WTC11 (cell line): ENCODE measurements around the gene CAMTA1. TPM values are rescaled to one million over a fixed set of nuclear protein-coding genes. Genes with fewer than 3 reads are reported as not detected.

Source experiments
- ATAC-seq: fragments of 200-7000 bp; cut with Tn5 transposase; 2 replicates; pipeline ENCODE4 v1.10.0; 2021; ENCODE audit warnings: mild to moderate bottlenecking, moderate library complexity
- CTCF ChIA-PET: fragments of 300-600 bp; sonication (Branson Sonifier 250); formaldehyde crosslinking; loops from one replicate; lab custom pipeline; 2021; ENCODE audit warnings: antibody characterized with exemption; lab: Charles Lee
- POLR2A ChIA-PET: fragments of 350-600 bp; sonication (Branson Sonifier 250); formaldehyde crosslinking; loops from one replicate; lab custom pipeline; 2021; ENCODE audit warnings: antibody characterized with exemption; lab: Charles Lee
- DNase-seq: peaks from one replicate; pipeline ENCODE4 v3.0.0; 2021; ENCODE audit warnings: low spot score
- H3K27ac Mint-ChIP-seq: 2 replicates; pipeline ENCODE4 v1.8.0; 2021; ENCODE audit warnings: mixed read lengths
- H3K27me3 Mint-ChIP-seq: 2 replicates; pipeline ENCODE4 v1.8.0; 2021; ENCODE audit warnings: low read depth, mild to moderate bottlenecking, moderate library complexity, mixed read lengths
- H3K36me3 Mint-ChIP-seq: 2 replicates; pipeline ENCODE4 v1.8.0; 2021; ENCODE audit warnings: mixed read lengths
- H3K4me1 Mint-ChIP-seq: 2 replicates; pipeline ENCODE4 v1.8.0; 2022; ENCODE audit warnings: mixed read lengths
- H3K4me3 Mint-ChIP-seq: 2 replicates; pipeline ENCODE4 v1.8.0; 2021; ENCODE audit warnings: mild to moderate bottlenecking, moderate library complexity, mixed read lengths
- H3K9me3 Mint-ChIP-seq: 2 replicates; pipeline ENCODE4 v1.8.0; 2021; ENCODE audit warnings: mixed read lengths
- ETV6 ChIP-seq: sonication (generic); formaldehyde crosslinking; IDR thresholded peaks from 2 replicates; pipeline ENCODE4 v1.8.1; 2022; ENCODE audit warnings: mild to moderate bottlenecking, missing genetic modification reagents
- JAZF1 ChIP-seq: fragments of 250-450 bp; sonication (Bioruptor Pico); IDR thresholded peaks from 2 replicates; pipeline ENCODE4 v1.9.0; 2021; ENCODE audit warnings: moderate library complexity, mild to moderate bottlenecking, inconsistent platforms
- MXD4 ChIP-seq: fragments of 250-450 bp; sonication (Bioruptor Pico); IDR thresholded peaks from 2 replicates; pipeline ENCODE4 v1.8.0; 2021; ENCODE audit warnings: mild to moderate bottlenecking, moderate library complexity, borderline replicate concordance
- OVOL2 ChIP-seq: fragments of 250-450 bp; sonication (Bioruptor Pico); IDR thresholded peaks from 2 replicates; pipeline ENCODE4 v1.9.0; 2021; ENCODE audit warnings: mild to moderate bottlenecking, borderline replicate concordance
- SMAD3 ChIP-seq: sonication (generic); formaldehyde crosslinking; IDR thresholded peaks from 2 replicates; pipeline ENCODE4 v1.8.0; 2022; ENCODE audit warnings: missing genetic modification reagents, mild to moderate bottlenecking, borderline replicate concordance
- SMAD4 ChIP-seq: sonication (generic); formaldehyde crosslinking; IDR thresholded peaks from 2 replicates; pipeline ENCODE4 v1.8.0; 2022; ENCODE audit warnings: mild to moderate bottlenecking, missing genetic modification reagents
- TP53 ChIP-seq: sonication (generic); formaldehyde crosslinking; IDR thresholded peaks from 2 replicates; pipeline ENCODE4 v1.8.1; 2023; ENCODE audit warnings: mild to moderate bottlenecking, missing genetic modification reagents
- ZBTB21 ChIP-seq: sonication (generic); formaldehyde crosslinking; IDR thresholded peaks from 2 replicates; pipeline ENCODE4 v1.8.1; 2023; ENCODE audit warnings: mild to moderate bottlenecking, missing genetic modification reagents, borderline replicate concordance
- ZNF121 ChIP-seq: sonication (generic); formaldehyde crosslinking; IDR thresholded peaks from 2 replicates; pipeline ENCODE4 v1.8.0; 2023; ENCODE audit warnings: missing genetic modification reagents
- ZNF219 ChIP-seq: sonication (generic); formaldehyde crosslinking; IDR thresholded peaks from 2 replicates; pipeline ENCODE4 v1.8.0; 2023; ENCODE audit warnings: missing genetic modification reagents, mild to moderate bottlenecking, borderline replicate concordance
- ZNF232 ChIP-seq: sonication (generic); formaldehyde crosslinking; IDR thresholded peaks from 2 replicates; pipeline ENCODE4 v1.8.0; 2022; ENCODE audit warnings: mild to moderate bottlenecking, missing genetic modification reagents
- ZNF671 ChIP-seq: fragments of 250-450 bp; sonication (Bioruptor Pico); IDR thresholded peaks from 2 replicates; pipeline ENCODE4 v1.8.0; 2021; ENCODE audit warnings: mild to moderate bottlenecking
- total RNA-seq: library from RNA; stranded (reverse); gene quantifications from 3 replicates; pipeline ENCODE4 v1.2.3, GENCODE V29; 2021
- TF ChIP-seq, protein P1 (sequence below): fragments of 200-600 bp; IDR thresholded peaks from 2 replicates; pipeline ENCODE4 v1.8.0; 2022; ENCODE audit warnings: antibody characterized with exemption
- TF ChIP-seq, protein P2 (sequence below): fragments of 250-450 bp; sonication (Bioruptor Pico); IDR thresholded peaks from 2 replicates; pipeline ENCODE4 v1.9.0; 2021; ENCODE audit warnings: mild to moderate bottlenecking, borderline replicate concordance
- TF ChIP-seq, protein P3 (sequence below): sonication (generic); formaldehyde crosslinking; IDR thresholded peaks from 2 replicates; pipeline ENCODE4 v1.8.0; 2023; ENCODE audit warnings: missing genetic modification reagents
- TF ChIP-seq, protein P4 (sequence below): sonication (generic); formaldehyde crosslinking; IDR thresholded peaks from 2 replicates; pipeline ENCODE4 v1.8.0; 2023; ENCODE audit warnings: missing genetic modification reagents, mild to moderate bottlenecking, borderline replicate concordance
- TF ChIP-seq, protein P5 (sequence below): sonication (generic); formaldehyde crosslinking; IDR thresholded peaks from 2 replicates; pipeline ENCODE4 v1.8.0; 2022; ENCODE audit warnings: mild to moderate bottlenecking, missing genetic modification reagents
- TF ChIP-seq, protein P6 (sequence below): fragments of 250-450 bp; sonication (Bioruptor Pico); conservative IDR thresholded peaks from 2 replicates; pipeline ENCODE4 v1.9.0; 2021; ENCODE audit warnings: mild to moderate bottlenecking
- TF ChIP-seq, protein P7 (sequence below): sonication (generic); formaldehyde crosslinking; IDR thresholded peaks from 2 replicates; pipeline ENCODE4 v1.8.1; 2023; ENCODE audit warnings: mild to moderate bottlenecking, missing genetic modification reagents

Gene CAMTA1
- total RNA-seq, 1 experiment from 2014 or later: 86.4 TPM

DNA sequence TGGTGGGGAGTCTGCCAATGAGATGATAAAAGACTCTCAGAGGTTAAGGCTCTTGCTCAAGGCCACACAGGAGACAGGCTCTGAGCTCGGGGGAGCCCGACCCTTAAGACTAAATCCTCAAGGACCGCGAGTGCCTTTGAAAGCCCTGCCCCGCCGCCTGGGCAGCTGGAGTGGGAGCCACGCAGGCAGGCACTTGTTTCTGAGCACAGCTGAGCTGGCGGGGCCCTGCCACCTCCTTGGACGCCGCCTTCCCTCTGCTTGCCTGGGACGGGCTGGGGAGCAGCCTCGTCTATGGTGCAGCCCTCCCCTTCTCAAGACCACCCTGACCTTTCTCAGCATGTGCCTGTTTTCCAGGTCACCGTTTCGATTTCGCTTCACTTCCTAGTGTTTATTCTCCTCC is 169.3 kb downstream of the CAMTA1 start (continued):
- no peak for TF ChIP-seq MXD4 (CRISPR knock-in tag)
- TF ChIP-seq, all 79 proteins: peak for 0

DNA sequence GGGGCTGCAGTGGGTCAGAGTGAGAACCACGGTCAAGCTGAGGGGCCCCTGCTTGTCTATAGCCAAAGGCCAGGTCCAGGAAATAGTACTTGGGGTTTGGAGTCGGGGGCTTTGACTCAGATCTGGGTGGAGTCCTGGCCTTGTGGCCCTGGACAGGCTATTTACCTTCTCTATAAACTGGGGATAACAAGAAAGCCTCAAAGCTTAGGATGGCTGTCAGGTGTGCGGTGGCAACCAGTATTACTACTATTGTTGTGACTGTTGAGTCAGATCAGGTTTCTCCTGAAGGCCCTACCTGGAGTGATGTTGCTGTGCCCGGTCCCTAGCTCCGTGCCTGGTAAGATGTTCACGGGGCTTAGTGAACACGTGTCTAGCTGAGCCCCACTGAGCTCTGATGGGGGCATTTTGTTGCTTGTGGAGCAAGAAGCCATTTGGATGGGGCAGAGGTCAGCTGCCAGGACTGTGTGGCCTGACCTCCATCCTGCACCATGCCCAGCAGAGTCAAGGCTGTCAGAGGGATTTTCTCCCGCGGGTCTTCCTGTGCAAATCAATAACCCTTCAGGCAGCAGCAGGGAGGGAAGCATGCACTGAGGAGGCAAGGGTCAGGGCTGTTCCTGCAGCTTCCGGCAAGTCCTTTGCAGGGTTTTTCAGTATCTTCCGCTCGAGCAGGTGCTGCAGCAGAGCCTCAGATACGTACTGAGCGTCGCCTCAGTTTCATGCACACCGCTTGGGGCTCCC is 170.3 kb downstream of the CAMTA1 start:
- POLR2A ChIA-PET: no interaction called here
- no peak for DNase-seq
- Mint-ChIP-seq H3K9me3 (peaks cover 5% of the 10 kb centered on the region), H3K27ac (no peak overlapping the region), H3K4me1 (peaks cover 37% of the 10 kb centered on the region), H3K27me3 (peaks cover 2% of the 10 kb centered on the region; the same call in 1 of the 2 replicates), H3K4me3 (no peak overlapping the region), H3K36me3 (no peaks in the 10 kb centered on the region)
- ATAC-seq: no peak
- TF ChIP-seq OVOL2 (CRISPR knock-in tag) (no peak), ZNF219 (CRISPR knock-in tag) (no peak), ZNF671 (no peak), SMAD3 (CRISPR knock-in tag) (no peak), ETV6 (no peak), JAZF1 (CRISPR knock-in tag) (no peak), SMAD4 (CRISPR knock-in tag) (no peak), TP53 (no peak), ZBTB21 (CRISPR knock-in tag) (no peak), ZNF121 (CRISPR knock-in tag) (no peak), ZNF232 (CRISPR knock-in tag) (no peak)
- TF ChIP-seq, protein P1, sequence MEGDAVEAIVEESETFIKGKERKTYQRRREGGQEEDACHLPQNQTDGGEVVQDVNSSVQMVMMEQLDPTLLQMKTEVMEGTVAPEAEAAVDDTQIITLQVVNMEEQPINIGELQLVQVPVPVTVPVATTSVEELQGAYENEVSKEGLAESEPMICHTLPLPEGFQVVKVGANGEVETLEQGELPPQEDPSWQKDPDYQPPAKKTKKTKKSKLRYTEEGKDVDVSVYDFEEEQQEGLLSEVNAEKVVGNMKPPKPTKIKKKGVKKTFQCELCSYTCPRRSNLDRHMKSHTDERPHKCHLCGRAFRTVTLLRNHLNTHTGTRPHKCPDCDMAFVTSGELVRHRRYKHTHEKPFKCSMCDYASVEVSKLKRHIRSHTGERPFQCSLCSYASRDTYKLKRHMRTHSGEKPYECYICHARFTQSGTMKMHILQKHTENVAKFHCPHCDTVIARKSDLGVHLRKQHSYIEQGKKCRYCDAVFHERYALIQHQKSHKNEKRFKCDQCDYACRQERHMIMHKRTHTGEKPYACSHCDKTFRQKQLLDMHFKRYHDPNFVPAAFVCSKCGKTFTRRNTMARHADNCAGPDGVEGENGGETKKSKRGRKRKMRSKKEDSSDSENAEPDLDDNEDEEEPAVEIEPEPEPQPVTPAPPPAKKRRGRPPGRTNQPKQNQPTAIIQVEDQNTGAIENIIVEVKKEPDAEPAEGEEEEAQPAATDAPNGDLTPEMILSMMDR: no peak
- TF ChIP-seq, protein P2, sequence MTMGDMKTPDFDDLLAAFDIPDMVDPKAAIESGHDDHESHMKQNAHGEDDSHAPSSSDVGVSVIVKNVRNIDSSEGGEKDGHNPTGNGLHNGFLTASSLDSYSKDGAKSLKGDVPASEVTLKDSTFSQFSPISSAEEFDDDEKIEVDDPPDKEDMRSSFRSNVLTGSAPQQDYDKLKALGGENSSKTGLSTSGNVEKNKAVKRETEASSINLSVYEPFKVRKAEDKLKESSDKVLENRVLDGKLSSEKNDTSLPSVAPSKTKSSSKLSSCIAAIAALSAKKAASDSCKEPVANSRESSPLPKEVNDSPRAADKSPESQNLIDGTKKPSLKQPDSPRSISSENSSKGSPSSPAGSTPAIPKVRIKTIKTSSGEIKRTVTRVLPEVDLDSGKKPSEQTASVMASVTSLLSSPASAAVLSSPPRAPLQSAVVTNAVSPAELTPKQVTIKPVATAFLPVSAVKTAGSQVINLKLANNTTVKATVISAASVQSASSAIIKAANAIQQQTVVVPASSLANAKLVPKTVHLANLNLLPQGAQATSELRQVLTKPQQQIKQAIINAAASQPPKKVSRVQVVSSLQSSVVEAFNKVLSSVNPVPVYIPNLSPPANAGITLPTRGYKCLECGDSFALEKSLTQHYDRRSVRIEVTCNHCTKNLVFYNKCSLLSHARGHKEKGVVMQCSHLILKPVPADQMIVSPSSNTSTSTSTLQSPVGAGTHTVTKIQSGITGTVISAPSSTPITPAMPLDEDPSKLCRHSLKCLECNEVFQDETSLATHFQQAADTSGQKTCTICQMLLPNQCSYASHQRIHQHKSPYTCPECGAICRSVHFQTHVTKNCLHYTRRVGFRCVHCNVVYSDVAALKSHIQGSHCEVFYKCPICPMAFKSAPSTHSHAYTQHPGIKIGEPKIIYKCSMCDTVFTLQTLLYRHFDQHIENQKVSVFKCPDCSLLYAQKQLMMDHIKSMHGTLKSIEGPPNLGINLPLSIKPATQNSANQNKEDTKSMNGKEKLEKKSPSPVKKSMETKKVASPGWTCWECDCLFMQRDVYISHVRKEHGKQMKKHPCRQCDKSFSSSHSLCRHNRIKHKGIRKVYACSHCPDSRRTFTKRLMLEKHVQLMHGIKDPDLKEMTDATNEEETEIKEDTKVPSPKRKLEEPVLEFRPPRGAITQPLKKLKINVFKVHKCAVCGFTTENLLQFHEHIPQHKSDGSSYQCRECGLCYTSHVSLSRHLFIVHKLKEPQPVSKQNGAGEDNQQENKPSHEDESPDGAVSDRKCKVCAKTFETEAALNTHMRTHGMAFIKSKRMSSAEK (CRISPR knock-in tag): no peak
- TF ChIP-seq, protein P3, sequence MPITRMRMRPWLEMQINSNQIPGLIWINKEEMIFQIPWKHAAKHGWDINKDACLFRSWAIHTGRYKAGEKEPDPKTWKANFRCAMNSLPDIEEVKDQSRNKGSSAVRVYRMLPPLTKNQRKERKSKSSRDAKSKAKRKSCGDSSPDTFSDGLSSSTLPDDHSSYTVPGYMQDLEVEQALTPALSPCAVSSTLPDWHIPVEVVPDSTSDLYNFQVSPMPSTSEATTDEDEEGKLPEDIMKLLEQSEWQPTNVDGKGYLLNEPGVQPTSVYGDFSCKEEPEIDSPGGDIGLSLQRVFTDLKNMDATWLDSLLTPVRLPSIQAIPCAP (CRISPR knock-in tag): no peak
- TF ChIP-seq, protein P4, sequence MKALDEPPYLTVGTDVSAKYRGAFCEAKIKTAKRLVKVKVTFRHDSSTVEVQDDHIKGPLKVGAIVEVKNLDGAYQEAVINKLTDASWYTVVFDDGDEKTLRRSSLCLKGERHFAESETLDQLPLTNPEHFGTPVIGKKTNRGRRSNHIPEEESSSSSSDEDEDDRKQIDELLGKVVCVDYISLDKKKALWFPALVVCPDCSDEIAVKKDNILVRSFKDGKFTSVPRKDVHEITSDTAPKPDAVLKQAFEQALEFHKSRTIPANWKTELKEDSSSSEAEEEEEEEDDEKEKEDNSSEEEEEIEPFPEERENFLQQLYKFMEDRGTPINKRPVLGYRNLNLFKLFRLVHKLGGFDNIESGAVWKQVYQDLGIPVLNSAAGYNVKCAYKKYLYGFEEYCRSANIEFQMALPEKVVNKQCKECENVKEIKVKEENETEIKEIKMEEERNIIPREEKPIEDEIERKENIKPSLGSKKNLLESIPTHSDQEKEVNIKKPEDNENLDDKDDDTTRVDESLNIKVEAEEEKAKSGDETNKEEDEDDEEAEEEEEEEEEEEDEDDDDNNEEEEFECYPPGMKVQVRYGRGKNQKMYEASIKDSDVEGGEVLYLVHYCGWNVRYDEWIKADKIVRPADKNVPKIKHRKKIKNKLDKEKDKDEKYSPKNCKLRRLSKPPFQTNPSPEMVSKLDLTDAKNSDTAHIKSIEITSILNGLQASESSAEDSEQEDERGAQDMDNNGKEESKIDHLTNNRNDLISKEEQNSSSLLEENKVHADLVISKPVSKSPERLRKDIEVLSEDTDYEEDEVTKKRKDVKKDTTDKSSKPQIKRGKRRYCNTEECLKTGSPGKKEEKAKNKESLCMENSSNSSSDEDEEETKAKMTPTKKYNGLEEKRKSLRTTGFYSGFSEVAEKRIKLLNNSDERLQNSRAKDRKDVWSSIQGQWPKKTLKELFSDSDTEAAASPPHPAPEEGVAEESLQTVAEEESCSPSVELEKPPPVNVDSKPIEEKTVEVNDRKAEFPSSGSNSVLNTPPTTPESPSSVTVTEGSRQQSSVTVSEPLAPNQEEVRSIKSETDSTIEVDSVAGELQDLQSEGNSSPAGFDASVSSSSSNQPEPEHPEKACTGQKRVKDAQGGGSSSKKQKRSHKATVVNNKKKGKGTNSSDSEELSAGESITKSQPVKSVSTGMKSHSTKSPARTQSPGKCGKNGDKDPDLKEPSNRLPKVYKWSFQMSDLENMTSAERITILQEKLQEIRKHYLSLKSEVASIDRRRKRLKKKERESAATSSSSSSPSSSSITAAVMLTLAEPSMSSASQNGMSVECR (CRISPR knock-in tag): no peak
- TF ChIP-seq, protein P5, sequence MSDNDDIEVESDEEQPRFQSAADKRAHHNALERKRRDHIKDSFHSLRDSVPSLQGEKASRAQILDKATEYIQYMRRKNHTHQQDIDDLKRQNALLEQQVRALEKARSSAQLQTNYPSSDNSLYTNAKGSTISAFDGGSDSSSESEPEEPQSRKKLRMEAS (CRISPR knock-in tag): no peak
- TF ChIP-seq, protein P6, sequence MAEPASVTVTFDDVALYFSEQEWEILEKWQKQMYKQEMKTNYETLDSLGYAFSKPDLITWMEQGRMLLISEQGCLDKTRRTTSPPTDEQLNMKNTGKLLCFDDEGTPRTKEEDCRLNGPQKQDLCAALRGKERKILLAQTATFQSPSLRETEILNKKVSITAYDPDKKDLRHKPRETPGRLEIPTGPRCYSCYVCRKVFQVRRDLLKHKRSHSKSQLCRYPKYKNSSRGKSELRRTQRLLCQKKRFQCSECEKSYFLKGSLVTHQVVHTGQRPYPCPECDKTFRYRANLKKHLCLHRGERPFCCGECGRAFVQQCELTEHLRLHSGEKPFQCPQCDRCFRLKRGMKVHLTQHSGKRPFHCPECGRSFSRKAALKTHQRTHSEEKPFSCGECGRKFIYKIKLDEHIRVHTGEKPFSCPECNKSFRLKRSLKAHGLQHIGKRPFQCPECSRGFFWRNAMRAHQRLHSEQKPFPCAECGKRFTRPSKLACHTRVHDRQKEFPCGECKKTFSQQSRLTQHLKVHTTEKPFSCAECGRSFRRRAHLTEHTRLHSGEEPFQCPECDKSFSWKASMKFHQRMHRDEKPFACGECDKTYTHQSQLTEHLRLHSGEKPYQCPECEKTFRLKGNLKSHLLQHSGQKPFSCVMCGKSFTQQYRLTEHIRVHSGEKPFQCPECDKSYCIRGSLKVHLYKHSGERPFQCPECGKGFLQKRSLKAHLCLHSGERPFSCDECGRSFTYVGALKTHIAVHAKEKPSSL (CRISPR knock-in tag): no peak
- TF ChIP-seq, protein P7, sequence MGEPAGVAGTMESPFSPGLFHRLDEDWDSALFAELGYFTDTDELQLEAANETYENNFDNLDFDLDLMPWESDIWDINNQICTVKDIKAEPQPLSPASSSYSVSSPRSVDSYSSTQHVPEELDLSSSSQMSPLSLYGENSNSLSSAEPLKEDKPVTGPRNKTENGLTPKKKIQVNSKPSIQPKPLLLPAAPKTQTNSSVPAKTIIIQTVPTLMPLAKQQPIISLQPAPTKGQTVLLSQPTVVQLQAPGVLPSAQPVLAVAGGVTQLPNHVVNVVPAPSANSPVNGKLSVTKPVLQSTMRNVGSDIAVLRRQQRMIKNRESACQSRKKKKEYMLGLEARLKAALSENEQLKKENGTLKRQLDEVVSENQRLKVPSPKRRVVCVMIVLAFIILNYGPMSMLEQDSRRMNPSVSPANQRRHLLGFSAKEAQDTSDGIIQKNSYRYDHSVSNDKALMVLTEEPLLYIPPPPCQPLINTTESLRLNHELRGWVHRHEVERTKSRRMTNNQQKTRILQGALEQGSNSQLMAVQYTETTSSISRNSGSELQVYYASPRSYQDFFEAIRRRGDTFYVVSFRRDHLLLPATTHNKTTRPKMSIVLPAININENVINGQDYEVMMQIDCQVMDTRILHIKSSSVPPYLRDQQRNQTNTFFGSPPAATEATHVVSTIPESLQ (CRISPR knock-in tag): no peak
- CTCF ChIA-PET: interaction anchor here (0.6 to 3.0 kb wide), 5 partner anchors 36 to 253 kb away, joined by 3 to 11 read pairs (median 3); no protein-coding TSS in a partner anchor
